Natural killer cell (primary cell): ENCODE data around the gene NLRP5. TPM values are rescaled to one million over a fixed set of nuclear protein-coding genes. Genes with fewer than 3 reads are reported as not detected.

Experiments used
- ATAC-seq, 3 donors: fragments of 150-1000 bp in 2 of 3; fragments of 200-7000 bp in 1 of 3; cut with Tn5 transposase; 1 replicate in 1 of 3; 2 replicates in 2 of 3; pipeline ENCODE4 v1.10.0; 2021; ENCODE audit warnings: mild to moderate bottlenecking in 2 of 3, moderate library complexity in 2 of 3
- DNase-seq, 2 donors: peaks; one replicate each; pipeline versions ENCODE4 v3.0.0 to v3.0.0-alpha.2; 2013 to 2021; ENCODE audit warnings: mixed read lengths in 1 of 2
- H3K27ac ChIP-seq: one replicate; pipeline ENCODE4 v1.5.1; 2013; ENCODE audit warnings: mild to moderate bottlenecking, low read length
- H3K27me3 ChIP-seq: one replicate; pipeline ENCODE4 v1.6.1; 2013; ENCODE audit warnings: low read length; ENCODE audit not compliant: control insufficient read depth, insufficient read depth
- H3K36me3 ChIP-seq: one replicate; pipeline ENCODE4 v1.6.1; 2013; ENCODE audit warnings: low read length; ENCODE audit not compliant: control insufficient read depth, insufficient read depth
- H3K4me1 ChIP-seq: one replicate; pipeline ENCODE4 v1.6.1; 2013; ENCODE audit warnings: low read length; ENCODE audit not compliant: control insufficient read depth, insufficient read depth
- H3K4me3 ChIP-seq: one replicate; pipeline ENCODE4 v1.5.1; 2013; ENCODE audit warnings: low read length
- H3K9me3 ChIP-seq: one replicate; pipeline ENCODE4 v1.6.1; 2013; ENCODE audit warnings: low read length; ENCODE audit not compliant: control insufficient read depth, insufficient read depth
- H3K27ac Mint-ChIP-seq, 2 donors: one replicate each; pipeline ENCODE4 v1.8.0; 2022; ENCODE audit warnings: mild to moderate bottlenecking in 2 of 2, mixed read lengths in 2 of 2, moderate library complexity in 1 of 2
- H3K27me3 Mint-ChIP-seq, 2 donors: one replicate each; pipeline ENCODE4 v1.8.0; 2022; ENCODE audit warnings: low read depth in 2 of 2, mixed read lengths in 2 of 2
- H3K36me3 Mint-ChIP-seq: one replicate; pipeline ENCODE4 v1.8.0; 2022; ENCODE audit warnings: mixed read lengths
- H3K4me1 Mint-ChIP-seq, 2 donors: one replicate each; pipeline ENCODE4 v1.8.0; 2022; ENCODE audit warnings: mixed read lengths in 2 of 2
- H3K4me3 Mint-ChIP-seq: one replicate; pipeline ENCODE4 v1.8.0; 2022; ENCODE audit warnings: mild to moderate bottlenecking, moderate library complexity, mixed read lengths
- H3K9me3 Mint-ChIP-seq, 2 donors: one replicate each; pipeline ENCODE4 v1.8.0; 2022; ENCODE audit warnings: mixed read lengths in 2 of 2
- WGBS: methylation state at CpG from one replicate; pipeline ENCODE4 v1.1.7; 2013; ENCODE audit warnings: missing lambda C conversion rate; ENCODE audit not compliant: insufficient coverage; 5-methylcytosine and 5-hydroxymethylcytosine counted together
- intact Hi-C: fragments of 100-400 bp; cut with micrococcal nuclease; formaldehyde crosslinking; loops from one replicate; pipeline ENCODE4 v1.14.2; 2022
- total RNA-seq, 4 donors: library from RNA; stranded (reverse); fragments of 120-200 nt in 1 of 4; gene quantifications; one replicate each; pipeline versions ENCODE4 v1.2.3 to v1.2.4, GENCODE V29; 2013 to 2022
- TF ChIP-seq, protein P1 (sequence below): fragments of 200-600 bp; IDR thresholded peaks from one replicate; pipeline ENCODE4 v1.8.0; 2022; ENCODE audit warnings: antibody characterized with exemption

NLRP5 gene
- total RNA-seq, 3 donors from 2014 or later (not counting 1 experiment from before 2014, with no cell fraction given), result not detected

DNA sequence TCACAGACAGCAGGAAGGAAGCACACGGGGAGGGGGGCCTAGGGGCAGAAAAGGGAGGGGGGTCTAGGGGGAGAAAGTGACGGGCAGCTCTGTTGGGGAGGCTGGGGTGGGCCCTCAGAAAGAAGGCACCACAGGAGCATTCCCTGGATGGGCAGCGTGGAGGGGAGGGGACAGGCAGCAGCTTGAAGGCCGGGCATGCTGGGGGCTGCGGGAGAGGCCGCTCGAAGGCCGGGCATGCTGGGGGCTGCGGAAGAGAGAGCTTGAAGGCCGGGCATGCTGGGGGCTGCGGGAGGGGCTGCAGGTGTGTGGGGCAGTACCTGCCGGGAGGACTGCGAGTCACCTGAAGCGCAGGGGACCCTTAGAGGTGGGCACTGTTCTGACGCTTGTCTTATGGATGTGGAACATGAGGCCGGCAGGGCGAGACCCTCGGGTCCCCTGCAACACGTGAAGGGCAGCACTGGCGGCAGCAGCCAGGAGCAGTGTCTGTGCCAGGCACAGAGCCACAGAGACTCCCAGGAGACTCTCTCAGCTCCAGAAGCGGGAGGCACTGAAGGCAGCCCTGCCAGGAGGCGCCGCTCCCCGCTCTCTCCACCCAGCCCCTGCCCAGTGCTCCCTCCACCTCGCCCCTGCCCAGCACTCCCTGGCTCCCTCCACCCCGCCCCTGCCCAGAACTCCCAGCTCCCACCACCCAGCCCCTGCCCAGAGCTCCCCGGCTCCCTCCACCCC lies 121.2 kb downstream of the NLRP5 start:
- intact Hi-C loops, result loop anchor here (10.0 kb wide), 1 partner anchor 67 kb away; the partner anchor contains the start of gene GALP
- WGBS, result 81% methylated on average over 27 of the region's 27 CpGs
- Histone ChIP-seq H3K27me3 (no peaks in the 10 kb centered on the region), H3K27ac (no peak overlapping the region), H3K4me3 (no peak overlapping the region), H3K36me3 (peaks cover 4% of the 10 kb centered on the region), H3K9me3 (no peaks in the 10 kb centered on the region), H3K4me1 (peaks cover 71% of the 10 kb centered on the region)
- Mint-ChIP-seq H3K27ac (peak overlapping the region in 1 of 2 donors; percentile 86), H3K4me1 (peaks cover 38 to 58% of the 10 kb centered on the region in 2 donors), H3K9me3 (no peaks in the 10 kb centered on the region), H3K27me3 (no peaks in the 10 kb centered on the region), H3K36me3 (no peaks in the 10 kb centered on the region), H3K4me3 (no peak overlapping the region)
- ATAC-seq (no peak), DNase-seq (no peak)
- TF ChIP-seq, protein P1, sequence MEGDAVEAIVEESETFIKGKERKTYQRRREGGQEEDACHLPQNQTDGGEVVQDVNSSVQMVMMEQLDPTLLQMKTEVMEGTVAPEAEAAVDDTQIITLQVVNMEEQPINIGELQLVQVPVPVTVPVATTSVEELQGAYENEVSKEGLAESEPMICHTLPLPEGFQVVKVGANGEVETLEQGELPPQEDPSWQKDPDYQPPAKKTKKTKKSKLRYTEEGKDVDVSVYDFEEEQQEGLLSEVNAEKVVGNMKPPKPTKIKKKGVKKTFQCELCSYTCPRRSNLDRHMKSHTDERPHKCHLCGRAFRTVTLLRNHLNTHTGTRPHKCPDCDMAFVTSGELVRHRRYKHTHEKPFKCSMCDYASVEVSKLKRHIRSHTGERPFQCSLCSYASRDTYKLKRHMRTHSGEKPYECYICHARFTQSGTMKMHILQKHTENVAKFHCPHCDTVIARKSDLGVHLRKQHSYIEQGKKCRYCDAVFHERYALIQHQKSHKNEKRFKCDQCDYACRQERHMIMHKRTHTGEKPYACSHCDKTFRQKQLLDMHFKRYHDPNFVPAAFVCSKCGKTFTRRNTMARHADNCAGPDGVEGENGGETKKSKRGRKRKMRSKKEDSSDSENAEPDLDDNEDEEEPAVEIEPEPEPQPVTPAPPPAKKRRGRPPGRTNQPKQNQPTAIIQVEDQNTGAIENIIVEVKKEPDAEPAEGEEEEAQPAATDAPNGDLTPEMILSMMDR, result no peak

GRCh38 chr19:56108447-56109195 lies 122.0 kb downstream of the NLRP5 start:
- H3K4me3 Mint-ChIP-seq, result peak overlapping the region; percentile 52
- H3K27me3 Mint-ChIP-seq, result no peaks in the 10 kb centered on the region
- intact Hi-C loops, result loop anchor here (10.0 kb wide), 1 partner anchor 66 kb away; the partner anchor contains the start of gene GALP
- no peak for ATAC-seq
- no peaks in the 10 kb centered on the region for H3K36me3 Mint-ChIP-seq
- 62% methylated on average over 22 of the region's 24 CpGs for WGBS
- no peak overlapping the region for H3K27ac ChIP-seq
- no peak overlapping the region for H3K4me3 ChIP-seq
- peaks cover 44 to 59% of the 10 kb centered on the region in 2 donors for H3K4me1 Mint-ChIP-seq
- TF ChIP-seq, protein P1, result no peak
- H3K27me3 ChIP-seq, result no peaks in the 10 kb centered on the region
- peak overlapping the region; percentile 18 to 86 for H3K27ac Mint-ChIP-seq
- no peaks in the 10 kb centered on the region for H3K9me3 ChIP-seq
- peaks cover 4% of the 10 kb centered on the region for H3K36me3 ChIP-seq
- no peaks in the 10 kb centered on the region for H3K9me3 Mint-ChIP-seq
- DNase-seq, result no peak
- H3K4me1 ChIP-seq, result peaks cover 75% of the 10 kb centered on the region

DNA sequence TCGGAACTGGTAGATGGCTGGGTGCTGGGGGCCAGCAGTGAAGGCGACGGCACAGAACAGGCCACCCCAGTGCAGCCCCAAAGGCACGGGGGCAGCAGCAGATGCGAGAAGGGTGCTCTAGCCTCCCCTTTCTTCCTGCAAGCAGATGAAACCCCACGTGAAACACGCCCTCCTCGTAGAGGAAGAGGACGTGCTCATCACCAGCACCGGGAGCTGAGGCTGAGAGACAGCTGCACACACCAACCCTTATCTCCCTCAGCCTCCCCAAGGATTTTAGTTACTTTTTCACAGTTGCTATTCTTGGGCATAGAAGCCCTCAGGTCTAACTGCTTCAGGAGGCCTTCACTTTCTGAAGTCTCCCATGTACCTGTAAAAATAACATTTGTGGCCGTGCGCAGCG lies 122.7 kb downstream of the NLRP5 start:
- TF ChIP-seq, protein P1, result no peak
- no peaks in the 10 kb centered on the region for H3K27me3 ChIP-seq
- Mint-ChIP-seq H3K27me3 (no peaks in the 10 kb centered on the region), H3K27ac (peak overlapping the region in 1 of 2 donors; percentile 18), H3K4me1 (peaks cover 45 to 64% of the 10 kb centered on the region in 2 donors), H3K9me3 (no peaks in the 10 kb centered on the region), H3K4me3 (no peak overlapping the region), H3K36me3 (no peaks in the 10 kb centered on the region)
- intact Hi-C loops, result loop anchor here (10.0 kb wide), 1 partner anchor 66 kb away; the partner anchor contains the start of gene GALP
- peaks cover 4% of the 10 kb centered on the region for H3K36me3 ChIP-seq
- H3K9me3 ChIP-seq, result no peaks in the 10 kb centered on the region
- 51% methylated on average over 13 of the region's 13 CpGs for WGBS
- H3K4me3 ChIP-seq, result no peak overlapping the region
- no peak for DNase-seq
- ATAC-seq, result no peak
- peaks cover 81% of the 10 kb centered on the region for H3K4me1 ChIP-seq
- no peak overlapping the region for H3K27ac ChIP-seq
